Hippocampal formation (tissue), 2 donors: ENCODE data around the gene TCP11.

Experiments used
- DNase-seq, 2 donors: peaks; one replicate each; lab custom pipeline; 2025; lab: John Stamatoyannopoulos, UW

Gene TCP11

DNA sequence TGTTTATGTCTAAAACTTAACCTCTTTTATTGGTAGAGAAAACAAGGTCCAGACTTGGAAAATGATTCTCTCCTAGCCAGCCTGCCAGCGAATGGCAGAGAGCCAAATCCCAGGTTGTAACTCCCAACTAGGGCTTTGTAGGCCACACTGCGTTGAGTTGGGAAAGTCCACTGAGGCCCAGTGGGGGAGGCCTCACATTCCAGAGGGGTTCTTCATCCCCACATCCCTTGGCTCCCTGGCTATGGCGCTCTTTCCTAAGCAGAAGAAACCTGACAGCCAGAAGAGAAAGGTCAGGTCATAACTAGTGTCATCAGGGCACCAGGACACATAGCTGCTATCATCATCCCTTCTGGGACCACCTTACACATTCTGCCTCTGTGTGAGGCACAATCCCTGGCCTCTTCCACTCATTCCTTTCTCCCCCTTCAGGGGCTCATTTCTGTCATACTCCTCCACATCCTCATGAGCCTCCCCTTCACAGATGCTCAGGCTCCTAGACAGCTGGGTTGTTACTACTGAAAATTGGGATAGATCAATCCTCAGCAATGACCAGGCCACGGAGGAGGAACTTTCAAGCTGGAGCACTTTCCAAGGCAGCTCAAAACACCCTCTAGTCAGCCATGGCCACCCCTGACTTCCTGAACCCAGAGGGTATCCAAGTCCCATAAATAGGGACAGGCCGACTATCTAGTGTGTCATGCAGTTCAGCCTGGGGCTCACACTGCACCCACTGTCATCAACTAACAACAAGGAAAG lies 48.6 kb downstream of the TCP11 start:
- DNase-seq = no peak

DNA sequence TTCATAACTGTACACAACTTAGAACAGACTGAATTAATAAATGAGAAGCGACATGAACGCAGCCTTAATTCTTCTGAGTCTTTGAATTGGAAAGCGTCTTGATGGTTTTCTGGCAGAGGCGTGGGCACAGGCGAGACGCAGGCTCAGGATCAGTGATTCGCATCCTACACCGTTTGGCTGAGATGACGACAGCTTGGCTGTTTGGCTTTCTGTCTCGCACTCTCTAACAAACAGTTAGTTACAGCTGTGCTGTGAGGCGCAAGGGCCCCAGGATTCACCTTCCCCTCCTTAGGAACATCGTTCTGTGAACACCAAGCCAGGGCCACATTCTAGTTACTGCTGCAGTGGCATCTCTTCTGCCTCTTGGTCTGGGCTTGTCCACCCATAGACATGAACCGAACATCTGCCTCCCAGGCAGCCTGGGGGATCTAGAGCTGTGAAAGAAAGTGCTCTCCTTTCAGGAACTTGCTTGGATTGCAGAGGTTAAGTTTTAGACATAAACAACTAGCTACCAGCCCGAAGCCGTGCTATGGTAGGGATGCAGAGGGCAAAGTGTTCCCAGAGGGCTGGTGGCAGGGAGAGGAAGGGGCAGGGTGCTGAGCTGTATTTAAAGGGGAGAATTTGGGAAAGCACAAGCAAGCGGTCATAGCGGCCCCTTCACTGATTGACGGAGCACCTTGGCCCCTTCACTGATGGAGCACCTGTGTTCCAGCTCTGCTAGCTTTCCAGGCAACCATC lies 49.6 kb downstream of the TCP11 start:
- DNase-seq = no peak

DNA sequence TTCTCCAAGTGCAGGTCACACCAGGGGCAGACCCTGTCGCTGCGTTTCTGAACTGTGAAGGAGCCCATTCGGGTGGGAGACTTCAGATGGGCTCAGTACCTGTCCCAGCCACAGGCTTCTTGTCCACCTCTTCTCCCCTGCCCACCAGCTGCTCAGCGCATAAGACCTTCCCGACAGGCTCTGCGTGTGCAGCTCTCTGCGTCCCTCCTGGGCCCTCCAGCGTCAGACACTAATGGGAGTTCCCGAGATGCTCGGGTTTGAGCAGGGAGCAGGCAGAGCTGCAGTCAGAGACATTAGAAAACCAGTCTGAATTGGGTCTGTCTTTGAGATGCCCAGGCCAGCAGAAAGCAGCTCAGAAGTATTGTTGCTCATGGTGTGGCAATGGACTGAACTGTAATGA lies 50.4 kb downstream of the TCP11 start:
- DNase-seq = no peak

DNA sequence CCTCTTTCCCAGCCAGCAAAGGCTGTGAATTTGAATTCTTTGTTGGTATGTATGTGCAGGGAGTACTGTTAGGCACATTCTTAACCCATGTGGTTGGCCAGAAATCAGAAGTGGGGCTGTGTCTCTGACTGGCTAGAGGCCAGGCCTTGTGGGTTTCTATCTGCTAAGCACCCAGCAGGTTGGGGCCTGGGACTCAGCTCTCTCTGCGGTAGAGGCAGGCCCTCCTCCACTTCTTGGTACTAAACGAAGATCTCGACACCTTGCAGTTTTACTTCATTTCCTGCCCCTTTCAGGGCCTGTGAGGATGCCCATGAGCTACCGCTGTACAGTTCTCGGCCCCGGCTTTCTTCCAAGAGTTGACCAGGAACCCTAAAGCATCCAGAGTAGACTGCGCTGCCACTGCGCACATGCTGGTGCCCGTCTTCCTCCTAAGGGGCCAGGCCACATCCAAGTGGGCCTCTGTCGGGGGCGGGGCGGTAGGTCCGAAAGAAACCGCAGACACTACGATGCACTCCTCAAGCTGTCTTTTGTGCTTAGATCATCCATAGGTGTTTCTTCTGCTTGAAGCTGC lies 51.1 kb downstream of the TCP11 start:
- no peak for DNase-seq

DNA sequence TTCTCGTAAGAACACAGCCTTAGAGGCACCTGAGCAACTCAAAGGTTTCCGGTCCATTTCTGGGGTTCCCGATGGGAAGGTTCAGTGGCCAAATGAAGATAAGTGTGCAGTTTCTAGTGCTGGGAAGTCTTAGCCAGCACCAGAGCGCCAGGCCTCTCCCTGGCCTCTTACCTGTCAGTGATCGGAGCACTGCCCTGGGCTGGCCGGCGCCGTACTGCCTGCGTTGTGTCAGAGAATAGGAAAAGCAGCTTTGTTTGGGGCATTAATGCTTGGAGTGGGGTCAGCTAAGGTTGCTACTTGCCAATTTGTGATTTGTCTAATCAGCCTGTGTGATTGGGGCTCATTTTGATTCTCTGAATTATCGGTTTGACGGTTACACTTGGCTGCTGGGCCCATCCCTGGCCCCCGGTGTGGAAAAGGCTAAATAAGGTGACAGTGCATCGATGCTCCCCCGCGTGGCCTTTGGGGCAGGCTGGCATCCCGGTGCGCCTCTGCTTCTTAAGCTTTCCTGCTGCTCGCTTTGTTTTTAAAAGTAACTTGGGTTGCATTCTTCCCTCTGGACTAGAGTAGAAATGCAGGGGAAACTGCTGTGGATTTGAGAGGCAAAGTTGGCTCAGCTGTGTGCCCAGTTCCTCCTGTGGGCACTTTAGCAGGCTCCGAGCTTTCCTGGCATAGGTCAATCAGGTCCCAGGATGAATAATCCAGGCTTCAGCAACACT lies 51.8 kb downstream of the TCP11 start:
- DNase-seq = no peak

DNA sequence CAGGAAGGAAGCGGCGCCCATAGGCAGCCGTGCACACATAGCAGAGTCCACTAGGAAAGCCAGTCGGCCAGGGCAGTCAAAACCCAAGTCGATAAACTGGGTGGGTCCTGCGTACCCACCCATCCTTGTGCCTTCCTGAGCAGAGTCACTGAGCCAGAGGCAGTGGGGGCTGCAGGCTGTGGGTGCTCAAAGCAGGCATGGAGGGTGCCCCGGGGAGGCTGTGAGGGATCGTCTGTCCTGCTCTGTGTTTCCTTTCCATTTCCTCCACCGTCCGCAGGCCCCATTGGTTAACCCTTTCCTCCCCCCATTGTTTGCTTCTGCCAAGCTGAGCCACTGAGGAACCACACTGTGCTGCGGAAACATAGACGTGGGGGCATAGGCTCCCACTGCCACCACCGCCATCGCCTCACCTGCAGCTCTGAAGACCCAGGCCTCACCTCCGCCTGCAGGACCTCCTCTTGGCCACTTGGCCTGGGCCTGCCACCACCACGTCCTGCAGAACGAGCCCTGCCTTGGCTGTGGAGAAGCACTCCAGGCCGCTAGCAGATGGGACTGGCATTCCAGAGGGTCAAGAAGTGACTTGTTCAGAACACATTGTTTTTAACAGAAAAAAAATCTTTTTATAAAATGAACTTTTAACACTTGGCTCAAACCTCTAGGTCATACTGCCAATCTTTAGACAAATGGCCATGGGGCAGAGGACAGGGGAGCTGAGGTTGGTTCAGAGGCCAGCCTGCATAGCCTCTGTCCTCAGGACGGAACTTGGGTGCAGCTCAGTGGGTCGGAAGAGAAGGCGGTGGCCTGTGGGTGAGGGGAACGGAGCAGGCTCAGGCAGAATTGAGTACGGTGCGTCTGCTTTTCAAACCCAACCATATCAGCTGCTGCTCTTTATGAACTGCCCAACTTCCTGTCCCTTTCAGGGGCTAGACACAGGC lies 52.6 kb downstream of the TCP11 start:
- no peak for DNase-seq

DNA sequence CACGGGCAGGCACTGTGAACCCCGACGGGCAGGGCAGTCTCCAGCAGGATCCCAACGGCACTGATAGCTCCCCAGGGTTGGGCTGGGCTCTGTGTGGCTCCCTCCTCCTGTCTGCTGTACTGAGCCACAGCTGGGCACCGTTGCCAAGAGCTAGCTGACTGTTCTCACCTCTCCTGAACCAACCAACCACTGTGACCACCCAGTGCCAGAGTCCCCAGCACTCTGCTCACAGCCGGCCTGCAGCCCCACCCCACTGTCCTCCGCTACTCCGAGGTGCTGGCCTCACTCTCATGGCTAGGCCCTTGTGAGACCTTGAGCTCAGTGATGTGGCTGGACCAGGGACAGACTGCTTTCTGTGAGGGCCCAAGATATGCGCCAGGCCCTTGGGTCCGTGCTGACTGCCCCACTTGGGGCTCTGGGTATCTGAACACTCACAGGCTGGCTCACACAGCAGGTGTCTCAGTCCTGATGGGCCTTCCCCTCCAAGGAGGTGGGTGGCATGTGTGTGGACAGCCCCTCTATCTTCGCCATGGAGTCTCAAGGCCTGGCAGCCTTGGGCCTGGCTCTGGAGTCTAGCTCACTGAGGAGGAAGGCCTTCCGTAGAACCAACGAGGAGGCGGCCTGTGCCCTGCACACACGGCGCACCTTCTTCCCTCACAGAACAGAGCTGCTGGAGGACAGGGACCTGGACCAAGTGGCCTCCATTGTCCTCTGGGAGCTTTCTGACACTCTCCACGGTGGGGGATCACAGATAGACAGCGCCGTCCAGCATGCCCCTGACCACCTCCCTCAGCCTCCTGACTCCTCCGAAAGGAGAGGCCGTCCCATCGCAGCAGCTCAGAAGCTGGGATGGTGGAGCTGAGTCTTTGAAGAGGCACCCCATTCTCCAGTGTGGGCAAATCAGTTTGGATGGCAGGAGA lies 53.5 kb downstream of the TCP11 start:
- no peak for DNase-seq

DNA sequence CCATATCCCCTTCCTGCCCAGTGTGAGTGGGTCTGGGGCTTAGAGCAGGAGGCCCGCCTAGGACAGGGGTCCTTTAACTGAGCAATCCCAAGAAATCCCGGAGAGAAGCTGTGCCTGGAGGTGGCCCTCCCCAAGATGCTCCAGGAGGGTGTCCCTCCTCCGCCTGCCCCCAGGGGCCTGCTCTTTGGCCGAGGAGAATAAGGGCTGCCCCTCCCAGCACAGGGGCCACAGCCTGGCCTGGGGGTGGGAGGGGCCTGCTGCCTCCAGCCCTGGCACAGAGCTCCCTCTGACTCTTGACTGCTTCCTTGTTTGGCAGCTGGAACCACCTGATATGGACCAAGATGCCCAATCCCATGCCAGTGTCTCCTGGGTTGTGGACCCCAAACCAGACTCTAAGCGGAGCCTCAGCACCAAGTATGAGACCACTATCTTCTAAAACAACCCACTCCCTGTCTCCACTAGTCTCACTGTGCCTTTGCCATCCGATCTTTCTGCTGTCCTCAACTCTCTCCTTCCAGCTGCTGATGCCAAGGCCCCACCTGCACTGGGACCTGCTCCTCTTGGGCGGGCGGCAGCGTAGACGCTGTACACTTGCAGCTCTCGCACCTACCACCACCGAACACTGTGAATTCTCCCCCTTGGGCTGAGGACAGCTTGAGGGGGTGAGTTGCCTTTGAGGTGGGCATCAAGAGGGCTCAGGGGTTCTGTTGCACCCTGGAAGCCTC lies 54.3 kb downstream of the TCP11 start:
- DNase-seq = no peak

DNA sequence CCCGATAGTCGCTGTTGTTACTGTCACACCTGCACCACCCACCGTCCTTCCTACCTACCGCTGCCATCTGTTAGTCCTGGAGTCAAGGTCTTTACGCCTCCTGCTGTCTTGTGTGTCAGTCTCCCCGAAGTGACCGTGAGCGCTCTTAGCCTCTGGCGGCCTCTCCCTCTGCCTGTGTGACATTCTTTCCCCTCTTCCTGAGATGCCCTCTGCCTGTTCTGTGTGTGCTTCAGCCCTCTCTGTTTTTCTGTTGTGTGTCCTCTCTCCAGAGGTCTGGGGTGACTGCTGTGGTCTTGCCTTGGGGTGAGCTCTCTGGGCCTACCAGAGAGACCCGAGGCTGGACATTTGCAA lies 54.9 kb downstream of the TCP11 start:
- no peak for DNase-seq

DNA sequence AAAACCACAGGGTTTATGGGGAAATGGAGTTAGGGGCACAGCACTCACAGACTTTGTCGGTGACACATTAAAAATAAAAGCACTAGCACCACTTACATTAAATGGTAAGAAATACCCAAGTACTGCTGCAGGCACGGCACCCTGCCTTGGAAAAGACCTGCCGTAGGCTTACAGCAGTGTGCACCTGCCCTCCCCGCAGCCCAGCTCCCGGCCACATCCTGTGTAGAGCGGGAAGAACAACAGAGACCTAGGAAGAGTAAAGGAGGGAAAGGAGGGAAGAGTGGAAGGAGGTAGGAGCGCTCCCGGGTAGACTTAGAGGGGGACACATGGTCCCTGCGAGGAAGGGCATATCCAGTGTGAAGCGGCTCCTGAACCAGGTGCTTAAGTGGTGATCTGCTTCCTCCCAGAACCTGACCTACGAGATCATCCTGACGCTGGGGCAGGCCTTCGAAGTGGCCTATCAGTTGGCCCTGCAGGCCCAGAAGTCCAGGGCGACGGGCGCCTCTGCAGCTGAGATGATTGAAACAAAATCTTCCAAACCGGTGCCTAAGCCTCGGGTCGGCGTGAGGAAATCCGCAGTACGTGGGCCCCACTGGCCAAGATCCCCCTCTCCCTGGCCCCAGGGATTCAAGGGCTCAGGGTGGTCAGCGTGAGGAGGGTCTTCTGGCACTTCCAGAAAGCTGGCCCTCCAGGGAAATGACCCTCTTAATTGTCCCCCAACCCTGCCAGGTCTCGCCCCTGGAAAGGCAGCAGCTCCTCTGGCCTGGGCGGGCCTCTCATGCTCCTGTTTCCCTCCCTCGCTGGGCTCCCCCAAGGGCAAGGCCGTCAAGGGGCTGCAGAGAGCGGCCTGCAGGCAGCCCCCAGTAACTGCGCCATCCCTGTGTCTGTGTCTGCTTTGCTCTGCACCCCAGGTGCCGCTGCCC lies 55.5 kb downstream of the TCP11 start:
- DNase-seq = no peak

DNA sequence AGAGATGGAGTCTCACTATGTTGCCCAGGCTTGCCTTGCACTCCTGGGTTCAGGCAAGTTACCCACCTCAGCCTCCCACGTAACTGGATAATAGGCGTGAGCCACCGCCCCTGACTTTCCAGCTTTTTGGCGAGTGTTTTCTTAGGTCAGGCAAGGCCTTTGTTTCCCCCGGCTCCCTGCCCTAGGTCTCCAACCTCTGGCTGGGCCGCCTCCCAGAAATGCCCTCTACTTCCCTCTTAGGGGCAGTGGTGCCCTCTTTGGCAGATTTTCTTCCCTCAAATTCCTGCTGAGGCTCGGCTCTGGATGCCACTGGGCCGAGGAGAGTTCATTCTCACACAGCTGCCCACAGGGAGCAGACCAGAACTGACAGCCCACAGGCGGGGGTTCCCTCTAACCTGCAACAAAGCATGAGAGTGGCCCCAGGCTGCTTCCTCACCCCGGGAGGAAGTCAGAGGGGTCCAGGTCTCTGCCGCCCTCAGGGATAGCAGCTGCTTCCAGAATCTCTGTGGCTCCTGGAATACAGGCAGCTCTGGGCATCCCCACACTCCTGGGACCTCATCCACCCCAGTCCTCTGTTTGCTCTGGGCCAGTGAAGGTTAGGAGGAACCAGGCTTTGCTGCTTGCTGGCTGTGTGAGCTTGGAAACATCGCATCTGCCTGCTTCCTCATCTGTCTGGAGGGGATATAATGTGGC lies 56.5 kb downstream of the TCP11 start:
- DNase-seq = no peak

DNA sequence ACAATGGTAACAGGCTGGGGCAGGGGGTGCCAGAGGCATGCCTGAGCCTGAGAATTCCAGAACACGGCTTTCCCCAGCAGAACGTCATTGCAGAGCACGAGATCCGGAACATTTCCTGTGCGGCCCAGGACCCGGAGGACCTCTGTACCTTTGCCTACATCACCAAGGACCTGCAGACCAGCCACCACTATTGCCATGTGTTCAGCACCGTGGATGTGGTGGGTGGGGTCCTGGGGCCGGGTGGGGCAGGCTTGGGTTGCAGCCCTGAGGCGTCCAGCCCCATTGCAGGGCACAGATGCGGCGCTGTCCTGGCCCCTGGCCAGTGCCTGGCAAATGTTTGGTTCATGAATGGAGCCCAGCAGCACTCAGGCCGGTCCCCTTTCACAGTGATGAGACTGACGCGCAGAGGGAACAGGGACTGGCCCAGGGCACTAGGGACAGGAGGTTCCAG lies 57.1 kb downstream of the TCP11 start:
- peak; percentile 18 to 21 for DNase-seq

DNA sequence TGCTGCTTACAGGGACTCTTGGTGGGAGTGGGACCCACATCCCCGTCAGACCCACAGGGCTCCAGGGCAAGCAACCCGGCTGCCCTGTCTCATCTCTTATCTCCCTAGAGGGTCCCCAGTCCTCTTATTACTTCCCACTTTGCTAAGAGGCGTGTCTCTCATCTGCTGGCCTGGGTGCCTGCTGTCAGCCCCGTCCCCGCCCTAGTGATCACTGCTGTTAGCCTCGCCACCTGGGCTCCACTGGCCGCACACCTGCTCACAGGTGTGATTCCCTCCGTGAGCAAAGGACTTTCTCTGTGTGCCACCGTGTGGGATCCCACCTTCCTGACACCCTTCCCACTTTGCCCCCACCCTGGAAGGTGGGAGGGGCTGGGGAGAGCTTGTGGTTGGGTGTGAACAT lies 57.6 kb downstream of the TCP11 start:
- no peak for DNase-seq

DNA sequence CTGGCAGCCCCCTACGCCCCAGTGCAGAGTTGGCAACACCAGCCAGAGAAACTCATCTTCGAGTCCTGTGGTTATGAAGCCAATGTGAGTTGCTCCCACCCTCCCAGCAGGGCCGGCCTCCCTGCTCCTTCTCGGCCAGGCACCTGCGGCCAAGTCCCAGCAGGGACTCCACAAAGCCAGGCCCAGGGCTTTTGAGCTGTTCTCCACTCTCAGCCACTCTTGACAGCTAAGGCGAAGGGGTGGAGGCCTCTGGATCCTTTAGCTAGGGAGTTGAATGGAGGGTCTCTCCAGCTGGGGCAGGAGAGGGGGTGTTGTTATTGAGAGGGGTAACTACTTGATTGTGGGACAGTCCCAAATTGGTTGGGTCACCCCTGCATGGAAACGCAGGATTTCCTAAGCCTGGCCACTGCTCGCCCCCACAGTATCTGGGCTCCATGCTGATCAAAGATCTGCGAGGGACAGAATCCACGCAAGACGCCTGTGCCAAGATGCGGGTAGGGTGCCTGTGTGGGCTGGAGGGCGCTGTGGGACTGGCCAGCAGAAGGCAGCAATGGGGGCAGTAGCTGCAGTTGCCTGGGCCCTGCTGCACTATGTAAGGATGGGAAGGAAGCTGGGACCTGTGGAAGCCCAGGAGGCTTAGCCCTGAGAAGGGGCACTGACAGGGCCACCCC lies 58.3 kb downstream of the TCP11 start:
- DNase-seq = no peak

DNA sequence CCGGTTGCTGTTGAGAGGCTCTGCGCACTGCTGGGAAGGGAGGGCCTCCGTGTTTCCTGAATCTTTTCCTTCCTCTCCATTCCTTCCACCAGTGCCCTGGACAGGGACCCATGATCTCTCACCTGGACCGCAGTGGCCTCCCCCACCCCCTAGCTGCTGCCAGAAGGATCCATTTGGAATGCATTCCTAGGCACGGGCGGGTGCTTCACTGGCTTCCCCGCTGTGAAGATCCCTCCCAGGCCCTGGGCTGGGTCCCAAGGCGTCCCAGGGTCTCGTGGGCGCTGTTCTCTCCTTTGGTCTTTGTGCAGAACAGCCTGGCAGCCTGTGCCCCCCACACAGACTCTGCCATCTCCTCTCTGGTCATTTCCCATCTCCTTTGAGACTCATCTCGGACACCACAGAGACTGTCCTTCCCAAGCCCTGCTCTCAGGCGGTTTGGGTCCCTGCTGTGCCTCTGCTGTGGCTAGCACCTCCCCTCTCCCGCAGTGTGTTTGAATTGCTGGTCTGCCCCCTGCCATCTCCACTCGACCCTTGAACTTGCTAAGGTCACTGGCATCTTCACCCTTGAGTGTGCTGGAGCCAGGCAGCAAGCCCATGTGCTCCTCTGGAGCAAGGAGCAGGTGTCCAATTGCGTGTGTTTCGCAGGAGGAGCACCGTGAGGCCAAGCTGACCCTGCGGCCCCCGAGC lies 59.0 kb downstream of the TCP11 start:
- no peak for DNase-seq

DNA sequence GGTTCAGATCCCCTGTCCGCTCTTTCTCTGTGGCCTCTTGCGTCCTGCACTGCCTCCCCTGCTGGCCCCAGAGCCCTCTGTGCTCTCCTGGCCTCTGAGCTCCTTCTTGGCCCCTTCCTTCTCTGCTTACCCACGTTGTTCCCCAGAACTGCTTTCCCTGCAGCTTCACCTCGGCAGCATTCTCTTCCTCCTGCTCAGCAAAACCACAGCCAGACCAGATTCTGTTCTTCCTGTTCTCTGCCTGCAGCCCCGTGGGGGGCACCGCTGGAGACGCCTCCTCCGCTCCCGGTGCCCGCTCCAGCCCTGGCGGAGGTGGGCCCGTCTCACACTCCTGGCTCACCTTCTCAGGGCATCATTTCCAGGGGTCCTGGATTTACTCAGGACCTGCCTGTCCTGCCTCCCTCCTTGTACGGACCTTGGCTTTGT lies 59.7 kb downstream of the TCP11 start:
- no peak for DNase-seq
